Right renal pelvis (tissue), 4 donors: Measurements from ENCODE around the gene FMN2. TPM values are rescaled to one million over a fixed set of nuclear protein-coding genes. Genes with fewer than 3 reads are reported as not detected.

Experiments
- DNase-seq, 4 donors: peaks; one replicate each; pipeline ENCODE4 v3.0.0-alpha.2; 2013; ENCODE audit warnings: low read depth in 4 of 4, low spot score in 3 of 4, missing footprints in 1 of 4
- polyA plus RNA-seq, 4 donors: library from polyadenylated mRNA; unstranded; fragments of 120-200 nt; gene quantifications; one replicate each; pipeline ENCODE4 v1.2.1, GENCODE V29; 2013; ENCODE audit not compliant: insufficient read length in 4 of 4

Gene FMN2
- polyA plus RNA-seq, 4 donors = 5.3 to 9.3 (median 8.0) TPM

DNA sequence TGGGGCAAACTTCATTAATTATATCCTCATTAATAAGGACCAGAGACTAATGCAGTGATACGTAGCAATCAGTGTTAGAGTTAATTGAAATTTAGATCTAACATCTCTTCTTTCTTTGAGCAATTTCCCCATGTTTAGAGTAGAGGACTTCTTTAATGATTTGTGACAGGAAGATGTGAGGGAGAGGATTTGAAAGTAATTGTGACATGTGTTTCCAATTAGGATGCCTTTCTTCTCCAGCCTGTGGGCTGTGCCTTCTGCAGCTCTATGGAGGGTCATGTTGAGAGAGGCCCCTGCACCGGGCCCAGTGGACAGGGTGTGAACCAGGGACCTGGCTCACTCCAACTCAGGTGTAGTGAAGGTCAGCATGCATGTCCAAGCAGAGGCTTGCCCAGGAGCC is 417.3 kb downstream of the FMN2 start:
- no peak for DNase-seq

DNA sequence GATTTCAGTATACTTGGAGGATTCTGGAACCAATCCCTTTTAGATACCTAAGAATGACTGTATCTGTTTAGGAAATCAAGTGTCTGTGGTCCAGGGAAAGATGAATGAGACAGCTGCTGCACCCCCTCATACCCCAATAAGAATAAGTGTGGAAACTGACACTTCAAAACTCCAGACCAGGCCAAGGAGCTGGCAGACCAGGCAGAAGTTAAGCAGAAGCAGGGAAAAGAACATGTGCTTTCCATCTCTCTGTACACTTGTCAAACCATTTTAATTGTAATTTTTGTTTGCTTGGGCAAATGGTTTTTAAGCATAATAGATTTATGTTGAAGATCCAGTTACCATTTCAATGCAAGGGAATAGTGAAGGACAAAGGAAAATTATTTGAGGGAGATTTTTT is 420.1 kb downstream of the FMN2 start:
- no peak for DNase-seq

DNA sequence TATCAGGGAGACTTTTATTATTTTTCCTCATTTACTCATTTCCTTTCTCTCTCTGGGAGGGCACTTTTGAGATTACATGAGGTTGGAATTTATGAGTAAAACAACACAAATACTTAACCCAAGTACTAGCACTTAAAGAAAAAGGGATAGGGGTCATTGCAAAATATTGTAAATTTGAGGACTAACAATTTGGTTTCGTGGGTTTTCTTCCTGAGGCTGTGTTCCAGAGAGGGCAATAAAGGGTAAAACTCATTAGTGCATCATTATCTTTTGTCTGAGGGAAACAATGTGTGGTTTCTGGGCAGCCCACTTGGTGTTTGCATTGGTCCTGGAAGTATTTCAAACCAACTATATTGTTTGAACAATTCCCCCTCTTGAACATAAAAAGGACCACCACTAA is 423.8 kb downstream of the FMN2 start:
- no peak for DNase-seq

DNA sequence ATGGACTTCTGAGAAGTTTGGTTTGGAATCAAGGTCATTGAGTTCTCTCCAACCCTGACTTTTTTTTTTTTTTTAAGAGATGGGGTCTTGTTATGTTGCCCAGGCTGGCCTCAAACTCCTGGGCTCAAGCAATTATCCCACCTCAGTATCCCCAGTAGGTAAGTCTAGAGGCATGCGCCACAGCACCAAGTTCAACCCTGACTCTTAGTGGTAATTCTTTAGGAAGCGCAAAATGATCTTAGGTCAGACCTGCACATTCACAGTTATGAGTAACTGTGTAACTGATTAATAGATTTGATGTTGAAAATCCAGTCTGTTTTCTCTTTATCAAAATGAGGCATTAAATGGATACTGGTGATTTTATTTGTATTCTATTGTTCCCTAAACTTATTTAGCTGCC is 424.4 kb downstream of the FMN2 start:
- no peak for DNase-seq

GRCh38 chr1:240517891-240518290 is 426.2 kb downstream of the FMN2 start:
- no peak for DNase-seq

GRCh38 chr1:240522122-240522822 is 430.6 kb downstream of the FMN2 start:
- no peak for DNase-seq

- DNase-seq = no peak
These were observed 432.8 kb downstream of the FMN2 start for GRCh38 chr1:240524356-240525069.
